Muscle layer of duodenum (tissue), 2 donors: ENCODE measurements around the gene TMIGD2.
"Not testable (repeated sequence)": the region's sequence is repeated elsewhere in the genome, so short reads cannot be mapped to it uniquely, and the experiment has no call there.

Experiments used
- H3K27ac ChIP-seq: one replicate; pipeline ENCODE4 v1.7.0; 2013; ENCODE audit warnings: mild to moderate bottlenecking, low read length
- H3K27me3 ChIP-seq: one replicate; pipeline ENCODE4 v1.7.0; 2013; ENCODE audit warnings: low read depth, mild to moderate bottlenecking, control low read depth, low read length
- H3K36me3 ChIP-seq, 2 donors: one replicate each; pipeline ENCODE4 v1.7.0; 2013; ENCODE audit warnings: low read length in 2 of 2, control low read depth in 1 of 2, mild to moderate bottlenecking in 1 of 2; ENCODE audit not compliant: insufficient read depth in 2 of 2, control insufficient read depth in 1 of 2
- H3K4me1 ChIP-seq, 2 donors: one replicate each; pipeline ENCODE4 v1.7.0; 2013; ENCODE audit warnings: low read length in 2 of 2, mild to moderate bottlenecking in 2 of 2, control low read depth in 1 of 2, moderate library complexity in 1 of 2; ENCODE audit not compliant: insufficient read depth in 2 of 2, control insufficient read depth in 1 of 2
- H3K4me3 ChIP-seq, 2 donors: one replicate each; pipeline ENCODE4 v1.7.0; 2013; ENCODE audit warnings: low read length in 2 of 2, low read depth in 1 of 2, mild to moderate bottlenecking in 1 of 2
- H3K9me3 ChIP-seq, 2 donors: one replicate each; pipeline ENCODE4 v1.7.0; 2013; ENCODE audit warnings: low read length in 2 of 2, control low read depth in 1 of 2, mild to moderate bottlenecking in 1 of 2; ENCODE audit not compliant: control insufficient read depth in 1 of 2
- donor health status: healthy.

TMIGD2 gene

GRCh38 chr19:4274321-4274686 lies 27.9 kb downstream of the TMIGD2 start:
- not testable (repeated sequence) for H3K36me3 ChIP-seq, H3K27ac ChIP-seq, H3K9me3 ChIP-seq, H3K27me3 ChIP-seq, H3K4me1 ChIP-seq, H3K4me3 ChIP-seq

- no peaks in the 10 kb centered on the region for H3K4me1 ChIP-seq
These were observed 29.3 kb downstream of the TMIGD2 start for GRCh38 chr19:4272894-4273293.

GRCh38 chr19:4268816-4269430 lies 33.3 kb downstream of the TMIGD2 start:
- H3K4me3 ChIP-seq: no peak overlapping the region
- no peaks in the 10 kb centered on the region for H3K27me3 ChIP-seq
- H3K27ac ChIP-seq: no peak overlapping the region
- H3K4me1 ChIP-seq: no peaks in the 10 kb centered on the region
- H3K36me3 ChIP-seq: peaks cover 15 to 44% of the 10 kb centered on the region in 2 donors
- H3K9me3 ChIP-seq: peaks cover 0 to 6% of the 10 kb centered on the region in 2 donors

More at GRCh38 chr19:4272894-4273293, 29.3 kb downstream of the TMIGD2 start:
- Histone ChIP-seq H3K4me3 (no peak overlapping the region), H3K9me3 (peaks cover 0 to 6% of the 10 kb centered on the region in 2 donors), H3K27me3 (no peaks in the 10 kb centered on the region), H3K36me3 (peaks cover 10 to 15% of the 10 kb centered on the region in 2 donors), H3K27ac (no peak overlapping the region)

DNA sequence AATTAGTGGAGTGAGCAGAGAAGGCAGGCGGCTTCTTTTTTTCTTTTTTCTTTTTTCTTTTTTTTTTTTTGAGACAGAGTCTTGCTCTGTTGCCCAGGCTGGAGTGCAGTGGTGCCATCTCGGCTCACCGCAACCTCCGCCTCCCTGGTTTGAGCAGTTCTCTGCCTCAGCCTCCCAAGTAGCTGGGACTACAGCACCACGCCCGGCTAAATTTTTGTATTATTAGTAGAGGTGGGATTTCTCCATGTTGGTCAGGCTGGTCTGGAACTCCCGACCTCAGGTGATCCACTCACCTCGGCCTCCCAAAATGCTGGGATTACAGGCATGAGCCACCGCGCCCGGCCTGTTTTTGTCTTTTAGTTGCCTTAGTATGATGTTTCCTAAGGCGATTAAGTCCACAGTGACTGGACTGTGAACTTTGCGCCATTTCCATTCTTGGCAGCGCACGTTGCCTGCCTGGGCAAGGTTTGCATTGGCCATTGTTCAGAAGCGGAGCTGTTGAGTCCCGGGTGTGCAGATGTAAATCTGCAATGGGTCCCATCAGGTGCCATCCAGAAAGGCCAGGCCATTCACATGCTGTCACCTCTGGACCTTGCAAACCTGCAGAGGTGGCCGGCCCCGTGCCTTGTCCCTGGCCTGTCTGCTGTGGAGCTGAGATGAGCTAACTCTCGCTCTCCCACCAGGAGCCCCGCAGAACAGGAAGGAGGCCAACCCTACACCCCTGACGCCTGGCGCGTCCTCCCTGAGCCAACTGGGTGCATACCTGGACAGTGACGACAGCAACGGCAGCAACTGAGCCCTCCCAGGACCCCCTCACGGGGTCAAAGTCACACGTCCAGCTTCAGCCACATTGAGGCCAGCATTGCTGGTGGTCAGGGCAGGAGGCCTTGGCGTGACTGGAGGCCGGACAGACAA lies 34.0 kb downstream of the TMIGD2 start:
- Histone ChIP-seq H3K4me3 (no peak overlapping the region), H3K27me3 (no peaks in the 10 kb centered on the region), H3K36me3 (peaks cover 15 to 48% of the 10 kb centered on the region in 2 donors), H3K27ac (no peak overlapping the region), H3K4me1 (no peaks in the 10 kb centered on the region), H3K9me3 (peaks cover 0 to 6% of the 10 kb centered on the region in 2 donors)

DNA sequence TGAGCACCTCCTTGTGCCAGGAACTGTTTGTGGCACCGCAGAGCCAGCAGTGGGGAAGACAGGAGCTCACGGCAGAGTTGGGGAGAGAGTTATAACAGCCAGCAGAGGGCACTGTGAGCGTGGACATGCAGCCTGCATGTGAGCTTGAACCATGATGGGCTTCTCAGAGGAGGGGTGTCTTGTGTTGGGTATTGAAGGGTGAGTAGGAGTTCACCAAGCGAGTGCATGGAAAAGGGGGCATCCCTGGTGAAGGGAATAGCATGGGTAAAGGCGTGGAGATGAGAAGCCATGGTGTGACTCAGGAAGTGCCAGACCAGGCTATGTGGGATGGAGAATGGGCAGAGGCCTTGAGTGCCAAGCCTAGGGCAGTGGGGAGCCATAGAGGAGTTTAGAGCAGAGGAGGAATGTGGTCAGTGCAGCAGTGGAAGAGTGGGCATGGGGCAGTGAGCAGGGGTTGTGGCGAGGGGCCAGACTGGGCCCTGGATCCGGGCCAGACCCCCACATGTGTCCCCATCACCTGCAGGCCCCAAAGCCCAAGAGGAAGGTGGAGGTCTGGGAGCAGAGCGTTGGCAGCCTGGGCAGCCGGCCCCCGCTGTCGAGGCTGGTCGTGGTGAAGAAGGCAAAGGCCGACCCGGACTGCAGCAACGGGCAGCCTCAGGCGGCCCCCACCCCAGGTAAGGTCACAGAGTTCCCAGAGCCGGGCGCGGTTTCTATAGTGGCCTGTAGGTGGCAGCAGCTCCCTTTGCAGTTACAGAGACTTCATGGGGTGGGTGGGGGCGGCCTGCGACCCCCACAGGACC lies 34.9 kb downstream of the TMIGD2 start:
- H3K27ac ChIP-seq: no peak overlapping the region
- no peak overlapping the region for H3K4me3 ChIP-seq
- no peaks in the 10 kb centered on the region for H3K27me3 ChIP-seq
- peaks cover 15 to 56% of the 10 kb centered on the region in 2 donors for H3K36me3 ChIP-seq
- no peaks in the 10 kb centered on the region for H3K4me1 ChIP-seq
- peaks cover 0 to 6% of the 10 kb centered on the region in 2 donors for H3K9me3 ChIP-seq

- H3K4me1 ChIP-seq: no peaks in the 10 kb centered on the region
- no peak overlapping the region for H3K27ac ChIP-seq
- H3K9me3 ChIP-seq: no peaks in the 10 kb centered on the region
- H3K27me3 ChIP-seq: no peaks in the 10 kb centered on the region
- H3K4me3 ChIP-seq: no peak overlapping the region
- peaks cover 15 to 61% of the 10 kb centered on the region in 2 donors for H3K36me3 ChIP-seq
These were observed 35.8 kb downstream of the TMIGD2 start for GRCh38 chr19:4266253-4267000.

DNA sequence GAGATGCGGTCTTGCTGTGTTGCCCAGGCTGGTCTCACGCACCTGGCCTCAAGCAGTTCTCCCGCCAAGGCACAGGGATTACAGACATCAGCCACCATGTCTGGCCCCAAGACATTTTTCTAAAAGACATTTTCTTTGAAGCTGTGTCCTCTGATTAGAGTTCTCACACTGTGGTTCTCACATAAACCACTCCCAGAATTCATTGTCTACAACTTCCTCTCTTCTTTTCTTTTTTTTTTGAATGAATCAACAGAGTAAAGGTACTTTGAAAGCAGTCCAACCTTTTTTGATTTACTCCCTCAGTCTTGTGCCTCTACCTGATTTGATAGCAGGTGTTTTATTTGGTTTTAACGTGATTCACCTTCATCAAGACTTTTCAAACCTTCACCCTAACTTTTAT lies 37.4 kb downstream of the TMIGD2 start:
- no peaks in the 10 kb centered on the region for H3K9me3 ChIP-seq
- no peaks in the 10 kb centered on the region for H3K27me3 ChIP-seq
- H3K36me3 ChIP-seq: peaks cover 15 to 76% of the 10 kb centered on the region in 2 donors
- H3K4me3 ChIP-seq: no peak overlapping the region
- no peak overlapping the region for H3K27ac ChIP-seq
- no peaks in the 10 kb centered on the region for H3K4me1 ChIP-seq

DNA sequence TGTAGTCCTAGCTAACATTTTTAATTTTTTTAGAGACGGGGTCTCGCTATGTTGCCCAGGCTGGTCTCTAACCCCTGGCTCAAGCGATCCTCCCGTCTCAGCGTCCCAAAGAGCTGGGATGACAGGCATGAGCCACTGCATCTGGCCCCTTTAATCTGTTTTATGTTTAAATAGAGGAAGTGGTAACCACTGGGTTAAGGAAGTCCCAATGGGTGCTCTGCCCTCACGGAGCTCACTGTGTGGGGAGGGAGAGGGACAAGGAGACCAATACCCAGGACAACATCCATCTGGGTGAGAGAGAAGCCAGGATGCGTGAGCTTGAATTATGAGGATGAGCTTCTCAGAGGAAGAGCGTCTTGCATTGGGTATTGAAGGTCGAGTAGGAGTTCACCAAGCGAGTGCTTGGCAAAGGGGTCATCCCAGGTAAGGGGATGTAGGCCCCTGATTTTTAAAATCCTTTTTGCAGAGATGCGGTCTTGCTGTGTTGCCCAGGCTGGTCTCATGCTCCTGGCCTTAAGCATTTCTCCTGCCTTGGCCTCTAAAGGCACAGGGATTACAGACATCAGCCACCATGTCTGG lies 41.5 kb downstream of the TMIGD2 start:
- H3K36me3 ChIP-seq: peaks cover 10 to 83% of the 10 kb centered on the region in 2 donors
- peaks cover 5 to 7% of the 10 kb centered on the region in 2 donors for H3K9me3 ChIP-seq
- H3K27ac ChIP-seq: no peak overlapping the region
- H3K4me1 ChIP-seq: no peaks in the 10 kb centered on the region
- H3K27me3 ChIP-seq: no peaks in the 10 kb centered on the region
- H3K4me3 ChIP-seq: no peak overlapping the region

DNA sequence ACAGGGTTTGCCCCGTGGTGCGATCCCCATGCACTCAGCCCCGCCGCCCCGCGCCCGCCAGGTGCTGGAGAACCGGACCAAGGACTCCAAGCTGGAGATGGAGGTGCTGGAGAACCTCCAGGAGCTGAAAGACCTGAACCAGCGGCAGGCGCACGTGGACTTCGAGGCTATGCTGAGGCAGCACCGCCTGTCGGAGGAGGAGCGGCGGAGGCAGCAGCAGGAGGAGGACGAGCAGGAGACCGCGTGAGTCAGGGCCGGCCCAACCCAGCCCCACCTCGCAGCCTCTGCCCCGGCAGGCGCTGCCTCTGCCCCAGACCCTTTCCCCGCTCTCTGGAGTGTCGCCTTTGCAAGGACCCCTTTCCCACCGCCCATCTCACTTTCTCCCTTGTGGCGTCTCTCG lies 44.0 kb downstream of the TMIGD2 start:
- Histone ChIP-seq H3K27me3 (no peaks in the 10 kb centered on the region), H3K27ac (no peak overlapping the region), H3K4me3 (no peak overlapping the region), H3K36me3 (peaks cover 16 to 89% of the 10 kb centered on the region in 2 donors), H3K4me1 (no peaks in the 10 kb centered on the region), H3K9me3 (peaks cover 5 to 10% of the 10 kb centered on the region in 2 donors)

DNA sequence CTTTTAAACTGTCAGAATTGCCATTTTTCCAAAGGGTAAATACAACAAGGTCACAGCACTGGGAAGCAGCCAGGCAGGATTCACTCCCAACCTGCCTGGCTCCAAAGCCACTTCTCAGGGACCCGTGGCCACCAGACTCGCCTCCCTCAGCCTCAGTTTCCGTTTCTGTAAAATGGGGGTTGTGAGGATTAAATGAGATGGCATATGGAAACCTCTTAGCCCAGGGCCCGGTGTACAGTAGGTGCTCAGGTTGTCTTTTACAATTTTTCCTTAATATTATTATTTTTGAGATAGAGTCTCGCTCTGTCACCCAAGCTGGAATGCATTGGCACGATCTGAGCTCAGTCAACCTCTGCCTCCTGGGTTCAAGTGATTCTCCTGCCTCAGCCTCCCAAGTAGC lies 45.2 kb downstream of the TMIGD2 start:
- no peak overlapping the region for H3K4me3 ChIP-seq
- peaks cover 21 to 85% of the 10 kb centered on the region in 2 donors for H3K36me3 ChIP-seq
- H3K27ac ChIP-seq: no peak overlapping the region
- H3K9me3 ChIP-seq: peaks cover 5 to 10% of the 10 kb centered on the region in 2 donors
- no peaks in the 10 kb centered on the region for H3K4me1 ChIP-seq
- no peaks in the 10 kb centered on the region for H3K27me3 ChIP-seq
